ENCODE measurements around the gene CHPF.

DNA sequence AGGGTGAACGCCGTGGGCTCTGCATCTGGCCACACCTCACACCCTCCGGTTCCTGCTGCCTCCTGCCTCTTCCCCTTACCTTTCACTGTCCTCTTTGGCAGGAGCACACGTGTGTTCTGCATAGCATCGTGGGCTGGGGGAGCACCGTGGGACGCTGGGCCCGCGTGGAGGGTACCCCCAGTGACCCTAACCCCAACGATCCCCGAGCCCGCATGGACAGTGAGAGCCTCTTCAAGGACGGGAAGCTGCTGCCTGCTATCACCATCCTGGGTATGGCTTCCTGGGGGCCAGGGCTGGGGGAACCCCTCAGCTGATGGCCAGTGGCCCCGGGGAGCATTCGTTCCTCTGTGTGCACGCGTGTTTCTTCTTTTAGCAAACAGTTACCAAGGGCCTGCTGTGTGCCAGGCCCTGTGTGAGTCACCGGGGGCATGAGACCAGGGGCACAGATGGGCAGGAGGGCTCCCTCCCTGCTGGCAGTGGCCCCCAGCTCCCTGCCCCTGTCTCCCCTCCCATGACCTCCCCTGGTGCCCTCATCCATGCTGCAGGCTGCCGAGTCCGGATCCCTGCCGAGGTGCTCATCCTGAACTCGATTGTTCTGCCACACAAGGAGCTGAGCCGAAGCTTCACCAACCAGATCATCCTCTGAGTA, 37.3 kb downstream of the CHPF start:
- TF ChIP-seq GATA3 (IDR thresholded peaks at IDR 0.05; ENCODE audit: low read depth, low read length): no peak
- no peak for TF ChIP-seq GATA2 (IDR thresholded peaks at IDR 0.05; ENCODE audit: low read depth, low read length)

Data from SH-SY5Y (cell line).